PC-9 (cell line): ENCODE measurements around the gene CPED1. TPM values are rescaled to one million over a fixed set of nuclear protein-coding genes. Genes with fewer than 3 reads are reported as not detected.

Source experiments
- BruUV-seq: library from RNA; stranded (reverse); fragments of 400-500 nt; replicated peaks from 2 replicates; lab custom pipeline; 2021; lab: Mats Ljungman, UMichigan
- CTCF ChIA-PET: fragments of 300-600 bp; sonication (Branson Sonifier 250); formaldehyde crosslinking; loops from one replicate; lab custom pipeline; 2022; ENCODE audit warnings: antibody characterized with exemption; lab: Charles Lee
- POLR2A ChIA-PET: fragments of 300-600 bp; sonication (Branson Sonifier 250); formaldehyde crosslinking; loops from one replicate; lab custom pipeline; 2022; ENCODE audit warnings: antibody characterized with exemption; ENCODE audit not compliant: unreplicated experiment; lab: Charles Lee
- DNase-seq, 2 experiments: peaks; one replicate each; pipeline versions ENCODE4 v3.0.0 to v3.0.0-alpha.2; 2015 to 2022; ENCODE audit warnings: mixed read lengths in 1 of 2
- H2AFZ ChIP-seq: fragments of 200-600 bp; sonication (generic); 2 replicates; pipeline ENCODE4 v1.8.1; 2017; ENCODE audit warnings: antibody characterized with exemption
- H3F3A ChIP-seq: fragments of 200-600 bp; sonication (generic); 2 replicates; pipeline ENCODE4 v1.8.1; 2017; ENCODE audit warnings: antibody characterized with exemption, mild to moderate bottlenecking, low read depth; ENCODE audit not compliant: insufficient read depth
- H3K27ac ChIP-seq: fragments of 200-600 bp; sonication (generic); 2 replicates; pipeline ENCODE4 v1.6.1; 2016; ENCODE audit warnings: mixed run types
- H3K27me3 ChIP-seq: fragments of 200-600 bp; sonication (generic); 2 replicates; pipeline ENCODE4 v1.6.1; 2016; ENCODE audit warnings: low read depth, mixed run types; ENCODE audit not compliant: insufficient read depth
- H3K36me3 ChIP-seq: fragments of 200-600 bp; sonication (generic); 2 replicates; pipeline ENCODE4 v1.6.1; 2016; ENCODE audit warnings: low read depth, mixed run types
- H3K4me1 ChIP-seq: fragments of 200-600 bp; sonication (generic); replicated peaks from 2 replicates; pipeline ENCODE4 v1.6.1; 2016; ENCODE audit warnings: mixed run types; ENCODE audit not compliant: insufficient read depth
- H3K4me2 ChIP-seq: fragments of 200-600 bp; sonication (generic); 2 replicates; pipeline ENCODE4 v1.6.1; 2017; ENCODE audit warnings: mixed run types
- H3K4me3 ChIP-seq: fragments of 200-600 bp; sonication (generic); 2 replicates; pipeline ENCODE4 v1.6.1; 2016; ENCODE audit warnings: mixed run types
- H3K79me2 ChIP-seq: fragments of 200-600 bp; sonication (generic); 2 replicates; pipeline ENCODE4 v1.6.1; 2017; ENCODE audit warnings: low read depth, mixed run types
- H3K9me2 ChIP-seq: fragments of 200-600 bp; sonication (generic); 2 replicates; pipeline ENCODE4 v1.8.1; 2017; ENCODE audit warnings: mild to moderate bottlenecking; ENCODE audit not compliant: insufficient read depth
- H3K9me3 ChIP-seq: fragments of 200-600 bp; sonication (generic); 2 replicates; pipeline ENCODE4 v1.8.1; 2016; ENCODE audit warnings: low read depth; ENCODE audit not compliant: insufficient read depth
- H4K20me1 ChIP-seq: fragments of 200-600 bp; sonication (generic); 2 replicates; pipeline ENCODE4 v1.8.1; 2017; ENCODE audit not compliant: insufficient read depth
- CTCF ChIP-seq: fragments of 200-600 bp; sonication (generic); conservative IDR thresholded peaks from 2 replicates; pipeline ENCODE4 v1.6.1; 2017; ENCODE audit warnings: mixed run types, antibody characterized with exemption, mild to moderate bottlenecking, moderate library complexity
- EZH2 ChIP-seq: fragments of 200-600 bp; sonication (generic); IDR thresholded peaks from 2 replicates; pipeline ENCODE4 v1.8.0; 2017; ENCODE audit warnings: antibody characterized with exemption, low read depth
- intact Hi-C: fragments of 100-400 bp; cut with micrococcal nuclease; formaldehyde crosslinking; loops from one replicate; pipeline ENCODE4 v1.10.0; 2022; ENCODE audit not compliant: unreplicated experiment
- total RNA-seq: library from RNA; stranded (reverse); gene quantifications from 2 replicates; pipeline ENCODE4 v1.2.3, GENCODE V29; 2021

CPED1 gene
- total RNA-seq, 1 experiment from 2014 or later: 2.4 TPM

- H3K4me2 ChIP-seq: peak overlapping the region; percentile 64
- H3K27ac ChIP-seq: peak overlapping the region; percentile 76
- H3K9me3 ChIP-seq: no peaks in the 10 kb centered on the region
- H3K79me2 ChIP-seq: no peaks in the 10 kb centered on the region
- no peaks in the 10 kb centered on the region for H3K27me3 ChIP-seq
- DNase-seq: peak; percentile 42 to 45
- no peak overlapping the region; the same call in 1 of the 2 replicates for H2AFZ ChIP-seq
- BruUV-seq: no TSS peak
- intact Hi-C loops: loop anchor here (2.0 to 5.0 kb wide), 2 partner anchors 132 to 226 kb away; partner anchors contain the start of genes ING3 and TSPAN12
- no peaks in the 10 kb centered on the region for H4K20me1 ChIP-seq
- H3K4me3 ChIP-seq: no peak overlapping the region
- ChIA-PET CTCF (interaction anchor here (0.5 to 2.9 kb wide), 7 partner anchors 20 to 911 kb away, joined by 3 to 25 read pairs (median 4); partner anchors contain the start of gene CPED1), POLR2A (interaction anchor here (0.5 to 0.8 kb wide), 2 partner anchors 9 to 133 kb away, joined by 3 to 24 read pairs; partner anchors contain the start of gene ING3)
- H3K36me3 ChIP-seq: no peaks in the 10 kb centered on the region
- H3K4me1 ChIP-seq: peaks cover 42% of the 10 kb centered on the region
- TF ChIP-seq CTCF (no peak), EZH2 (no peak)
- H3F3A ChIP-seq: peaks cover 23% of the 10 kb centered on the region
- H3K9me2 ChIP-seq: no peaks in the 10 kb centered on the region
These were observed 94.8 kb downstream of the CPED1 start for GRCh38 chr7:121083138-121083789.

GRCh38 chr7:121083790-121084251 lies 95.3 kb downstream of the CPED1 start:
- Histone ChIP-seq H3K9me3 (no peaks in the 10 kb centered on the region), H3K79me2 (no peaks in the 10 kb centered on the region), H3K36me3 (no peaks in the 10 kb centered on the region), H2AFZ (no peak overlapping the region; the same call in 1 of the 2 replicates), H3K4me2 (peak overlapping the region; percentile 64), H3K27ac (peak overlapping the region; percentile 76), H3K9me2 (no peaks in the 10 kb centered on the region), H3F3A (peaks cover 23% of the 10 kb centered on the region), H3K4me1 (peaks cover 42% of the 10 kb centered on the region), H3K4me3 (no peak overlapping the region), H4K20me1 (no peaks in the 10 kb centered on the region), H3K27me3 (no peaks in the 10 kb centered on the region)
- ChIA-PET CTCF (interaction anchor here (1.1 to 2.9 kb wide), 3 partner anchors 23 to 911 kb away, joined by 3 to 25 read pairs (median 4); partner anchors contain the start of gene CPED1), POLR2A (interaction anchor here (0.6 to 0.8 kb wide), 2 partner anchors 10 to 110 kb away, joined by 3 to 24 read pairs; no protein-coding TSS in a partner anchor)
- intact Hi-C loops: loop anchor here (1.0 to 5.0 kb wide), 3 partner anchors 18 to 227 kb away; partner anchors contain the start of genes ING3 and TSPAN12
- DNase-seq: peak in 1 of 2 experiments; percentile 48
- no peak for TF ChIP-seq CTCF
- no peak for TF ChIP-seq EZH2
- BruUV-seq: no TSS peak

GRCh38 chr7:121084256-121084655 lies 95.7 kb downstream of the CPED1 start:
- no peaks in the 10 kb centered on the region for H3K9me2 ChIP-seq
- H3K9me3 ChIP-seq: no peaks in the 10 kb centered on the region
- ChIA-PET POLR2A (interaction anchor here (0.6 kb wide), 1 partner anchor 110 kb away, joined by 3 read pairs; no protein-coding TSS in a partner anchor), CTCF (interaction anchor here (0.6 kb wide), 1 partner anchor 18 kb away, joined by 4 read pairs; no protein-coding TSS in a partner anchor)
- no peaks in the 10 kb centered on the region for H3K27me3 ChIP-seq
- no peak for DNase-seq
- no peaks in the 10 kb centered on the region for H3K79me2 ChIP-seq
- peak overlapping the region; percentile 64 for H3K4me2 ChIP-seq
- intact Hi-C loops: loop anchor here (1.0 to 5.0 kb wide), 2 partner anchors 18 to 227 kb away; partner anchors contain the start of gene TSPAN12
- H2AFZ ChIP-seq: no peak overlapping the region
- H3K36me3 ChIP-seq: no peaks in the 10 kb centered on the region
- H3F3A ChIP-seq: peaks cover 23% of the 10 kb centered on the region
- TF ChIP-seq CTCF (no peak), EZH2 (no peak)
- H3K4me3 ChIP-seq: no peak overlapping the region; the same call in 1 of the 2 replicates
- peaks cover 42% of the 10 kb centered on the region for H3K4me1 ChIP-seq
- H4K20me1 ChIP-seq: no peaks in the 10 kb centered on the region
- no TSS peak for BruUV-seq
- H3K27ac ChIP-seq: peak overlapping the region; percentile 76
